Thyroid gland (tissue), 4 donors: ENCODE results near the gene MEMO1.

Source experiments
- POLR2A ChIP-seq, 2 donors: fragments of 450-650 bp; IDR thresholded peaks; one replicate each; pipeline ENCODE4 v1.6.1; 2017; ENCODE audit warnings: antibody characterized with exemption in 2 of 2, mild to moderate bottlenecking in 2 of 2, moderate library complexity in 1 of 2
- TF ChIP-seq, protein P1 (sequence below), 6 experiments: fragments of 200-600 bp in 3 of 6; fragments of 450-650 bp in 3 of 6; sonication (generic) in 3 of 6; IDR thresholded peaks; one replicate each; pipeline ENCODE4 v1.5.1; 2016 to 2019; ENCODE audit warnings: antibody characterized with exemption in 6 of 6, mild to moderate bottlenecking in 2 of 6, inconsistent platforms in 1 of 6, moderate library complexity in 1 of 6

GRCh38 chr2:31832363-31832762 is 178.4 kb downstream of the MEMO1 start:
- TF ChIP-seq, protein P1, sequence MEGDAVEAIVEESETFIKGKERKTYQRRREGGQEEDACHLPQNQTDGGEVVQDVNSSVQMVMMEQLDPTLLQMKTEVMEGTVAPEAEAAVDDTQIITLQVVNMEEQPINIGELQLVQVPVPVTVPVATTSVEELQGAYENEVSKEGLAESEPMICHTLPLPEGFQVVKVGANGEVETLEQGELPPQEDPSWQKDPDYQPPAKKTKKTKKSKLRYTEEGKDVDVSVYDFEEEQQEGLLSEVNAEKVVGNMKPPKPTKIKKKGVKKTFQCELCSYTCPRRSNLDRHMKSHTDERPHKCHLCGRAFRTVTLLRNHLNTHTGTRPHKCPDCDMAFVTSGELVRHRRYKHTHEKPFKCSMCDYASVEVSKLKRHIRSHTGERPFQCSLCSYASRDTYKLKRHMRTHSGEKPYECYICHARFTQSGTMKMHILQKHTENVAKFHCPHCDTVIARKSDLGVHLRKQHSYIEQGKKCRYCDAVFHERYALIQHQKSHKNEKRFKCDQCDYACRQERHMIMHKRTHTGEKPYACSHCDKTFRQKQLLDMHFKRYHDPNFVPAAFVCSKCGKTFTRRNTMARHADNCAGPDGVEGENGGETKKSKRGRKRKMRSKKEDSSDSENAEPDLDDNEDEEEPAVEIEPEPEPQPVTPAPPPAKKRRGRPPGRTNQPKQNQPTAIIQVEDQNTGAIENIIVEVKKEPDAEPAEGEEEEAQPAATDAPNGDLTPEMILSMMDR (IDR thresholded peaks at IDR 0.05), result no peak
- TF ChIP-seq POLR2A (IDR thresholded peaks at IDR 0.05), result no peak
